ENCODE measurements around the gene PLA2G5.
"Not testable (repeated sequence)": the region's sequence is repeated elsewhere in the genome, so short reads cannot be mapped to it uniquely, and the experiment has no call there.

PLA2G5 gene, protein sequence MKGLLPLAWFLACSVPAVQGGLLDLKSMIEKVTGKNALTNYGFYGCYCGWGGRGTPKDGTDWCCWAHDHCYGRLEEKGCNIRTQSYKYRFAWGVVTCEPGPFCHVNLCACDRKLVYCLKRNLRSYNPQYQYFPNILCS

DNA sequence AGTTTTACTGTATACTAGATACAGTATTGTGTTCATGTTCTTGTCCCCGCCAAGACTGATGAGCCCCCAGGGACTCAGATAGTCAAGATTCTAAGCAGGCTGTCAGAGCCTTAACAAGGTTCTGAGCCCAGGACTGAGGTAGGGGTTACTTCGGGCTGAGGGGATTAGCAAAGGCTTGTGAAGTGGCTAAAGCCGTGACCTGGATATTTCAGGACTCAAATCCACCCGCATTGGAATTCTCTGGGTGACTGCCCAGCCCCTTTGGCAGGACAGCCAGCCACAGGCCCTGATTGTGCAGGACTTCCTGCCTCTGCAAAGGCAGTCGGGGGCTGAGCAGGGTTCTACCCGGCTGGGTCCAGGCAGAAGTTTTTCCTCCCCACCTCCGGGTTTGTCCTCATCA is at the start of gene PLA2G5:
Gene PLA2G5 (plus strand): TSS at position 321 of the 400 bp plus-strand sequence. CDS start 14,637 bp downstream, outside the sequence.
- DNase-seq (ENCODE audit: low read depth in 2 of 2, low spot score in 1 of 2) = no peak

DNA sequence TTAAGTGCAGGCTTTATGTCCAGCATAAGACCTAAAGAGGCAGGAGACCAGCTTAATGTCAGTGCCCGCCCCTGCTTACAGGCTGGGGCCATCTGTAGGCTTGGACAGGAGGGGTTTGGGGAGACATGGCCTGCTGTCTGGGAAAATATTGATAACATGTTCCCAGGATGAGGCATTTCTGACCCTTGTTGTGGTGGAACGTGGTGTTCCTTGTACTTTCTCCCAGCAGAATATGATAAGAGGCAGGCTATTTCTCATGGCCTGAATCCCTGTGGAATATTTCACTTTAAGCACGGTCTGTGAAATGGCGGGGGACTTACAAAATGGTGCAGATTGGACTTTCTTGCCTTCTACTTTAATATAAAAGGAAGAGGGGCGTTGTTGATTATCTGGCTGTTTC is 41.9 kb upstream of the PLA2G5 start:
- DNase-seq (ENCODE audit: low read depth in 2 of 2, low spot score in 1 of 2) = no peak

DNA sequence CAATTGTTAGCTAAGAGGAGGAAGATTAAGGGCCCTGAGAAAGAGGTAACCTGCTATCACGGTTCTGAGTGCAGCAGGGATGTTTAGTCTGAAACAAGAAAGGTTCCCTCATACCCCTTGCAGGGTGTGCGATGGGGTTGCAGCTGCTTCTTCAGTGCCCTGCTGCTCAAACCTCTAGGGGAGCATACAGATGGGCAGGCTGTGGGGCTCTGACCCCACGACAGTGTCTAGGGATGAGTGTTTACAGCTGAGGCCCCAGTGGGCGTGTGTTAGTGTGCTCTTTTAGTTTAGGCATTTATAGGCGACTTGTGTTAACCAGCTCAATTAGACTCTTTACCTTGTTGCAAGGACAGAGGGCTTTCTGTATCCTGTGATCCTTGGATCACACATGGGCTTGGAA is 41.3 kb upstream of the PLA2G5 start:
- DNase-seq (ENCODE audit: low read depth in 2 of 2, low spot score in 1 of 2) = no peak

DNA sequence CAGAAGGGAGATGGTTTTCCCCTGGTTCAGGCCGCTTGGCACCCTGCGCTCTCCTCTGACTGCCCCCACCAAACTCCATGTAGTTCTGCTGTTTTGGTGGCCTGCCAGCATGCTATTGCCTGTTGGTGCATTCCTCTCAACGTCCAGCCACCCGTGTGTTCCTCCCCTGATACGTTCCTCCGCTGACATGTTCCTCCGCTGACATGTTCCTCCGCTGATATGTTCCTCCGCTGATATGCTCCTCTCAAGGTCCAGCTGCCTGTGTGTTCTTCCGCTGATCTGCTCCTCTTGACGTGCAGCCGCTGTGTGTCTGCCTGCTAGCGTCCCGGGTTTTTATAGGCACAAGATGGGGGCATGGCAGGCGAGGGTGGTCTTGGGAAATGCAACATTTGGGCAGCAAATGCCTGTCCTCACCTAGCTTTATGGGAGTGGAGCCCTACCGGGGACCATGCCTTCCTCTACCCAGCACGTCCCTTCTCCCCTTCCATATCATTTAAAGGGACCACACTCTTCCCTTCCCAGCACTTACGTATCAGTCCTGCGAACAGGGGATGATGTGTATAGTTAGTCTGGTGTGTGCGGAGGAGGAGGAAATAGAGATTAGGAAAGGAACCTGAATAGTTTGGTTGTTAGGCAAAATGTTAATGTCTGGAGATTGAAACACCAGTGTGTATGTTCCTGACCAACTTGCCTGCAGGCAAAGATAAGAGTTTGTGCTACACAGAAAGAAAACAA is 40.6 kb upstream of the PLA2G5 start:
- no peak for DNase-seq (ENCODE audit: low read depth in 2 of 2, low spot score in 1 of 2)

DNA sequence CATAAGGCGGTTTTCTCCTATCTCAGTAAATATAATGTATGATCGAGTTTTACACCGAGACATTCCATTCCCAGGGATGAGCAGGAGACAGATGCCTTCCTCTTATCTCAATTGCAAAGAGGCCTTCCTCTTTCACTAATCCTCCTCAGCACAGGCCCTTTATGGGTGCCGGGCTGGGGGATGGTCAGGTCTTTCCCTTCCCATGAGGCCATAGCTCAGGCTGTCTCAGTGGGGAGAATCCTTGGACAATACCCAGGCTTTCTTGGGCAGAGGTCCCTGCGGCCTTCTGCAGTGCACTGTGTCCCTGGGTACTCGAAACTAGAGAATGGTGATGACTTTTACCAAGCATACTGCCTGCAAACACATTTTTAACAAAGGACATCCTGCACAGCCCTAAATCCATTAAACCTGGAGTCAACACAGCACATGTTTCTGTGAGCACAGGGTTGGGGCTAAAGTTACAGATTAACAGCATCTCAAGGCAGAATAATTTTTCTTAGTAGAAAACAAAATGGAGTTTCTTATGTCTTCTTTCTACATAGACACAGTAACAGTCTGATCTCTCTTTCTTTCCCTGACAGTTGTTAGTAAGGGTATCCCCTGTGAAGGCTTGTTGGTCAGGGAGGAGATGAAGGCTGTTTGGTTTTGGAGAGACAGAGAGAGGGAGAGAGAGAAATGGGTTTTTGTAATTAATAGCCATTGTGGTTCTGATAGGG is 39.4 kb upstream of the PLA2G5 start:
- DNase-seq (ENCODE audit: low read depth in 2 of 2, low spot score in 1 of 2) = not testable (repeated sequence)

DNA sequence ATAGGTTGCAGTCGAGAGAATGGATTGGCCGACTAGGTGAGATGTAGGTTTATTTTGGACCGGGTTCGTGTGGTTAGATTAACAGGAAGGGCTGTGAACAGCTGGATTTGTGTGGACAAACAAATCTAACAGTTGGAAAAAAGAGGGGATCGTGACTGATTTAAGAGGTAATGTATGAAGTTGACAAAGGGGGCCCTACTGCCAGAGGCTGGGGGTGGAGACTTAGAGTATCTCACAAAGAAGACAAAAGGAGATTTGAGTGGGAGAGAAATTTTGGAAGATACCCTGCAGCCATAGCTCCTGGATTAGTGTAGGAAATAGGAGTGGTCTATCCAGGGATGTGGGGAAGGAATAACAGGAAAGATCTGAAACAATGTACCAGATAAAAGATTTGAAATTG is 38.8 kb upstream of the PLA2G5 start:
- no peak for DNase-seq (ENCODE audit: low read depth in 2 of 2, low spot score in 1 of 2)

DNA sequence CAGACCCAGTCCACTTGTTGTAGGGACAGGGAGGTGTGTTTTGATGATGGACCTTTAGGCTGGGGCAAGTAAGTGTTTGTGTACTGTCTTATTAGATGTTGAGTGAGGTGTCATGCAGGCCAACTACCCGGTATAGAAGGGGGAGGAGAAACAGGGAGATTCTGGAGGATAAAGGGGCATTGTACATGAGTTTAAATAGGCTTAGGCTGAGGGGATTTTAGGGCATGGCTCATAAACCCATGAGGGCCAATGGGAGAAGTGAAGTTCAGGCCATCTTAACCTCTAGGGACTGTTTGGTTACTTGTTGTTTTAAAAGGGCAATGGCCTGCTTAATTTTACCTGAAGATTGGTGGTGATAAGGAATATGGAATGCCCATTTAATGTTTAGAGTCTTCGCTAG is 38.2 kb upstream of the PLA2G5 start:
- DNase-seq (ENCODE audit: low read depth in 2 of 2, low spot score in 1 of 2) = no peak

DNA sequence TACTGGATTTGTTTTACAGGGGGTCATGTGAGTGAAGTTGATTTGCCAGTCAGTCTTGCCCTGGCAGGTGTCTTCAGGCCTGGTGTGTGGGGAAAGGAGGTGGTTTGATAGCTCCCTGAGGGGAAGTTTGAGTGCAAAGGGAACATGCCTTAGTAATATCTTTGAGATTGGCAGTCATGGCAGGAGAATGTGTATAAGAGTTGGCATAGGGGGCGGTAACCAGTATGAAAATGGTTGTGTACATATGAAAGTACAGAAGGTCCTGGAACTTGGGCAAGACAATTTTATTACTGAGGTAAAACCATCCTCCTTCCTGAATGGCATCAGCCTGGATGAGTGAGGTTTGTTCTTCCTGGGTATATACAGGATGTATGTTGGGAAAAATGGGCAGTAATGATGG is 37.6 kb upstream of the PLA2G5 start:
- no peak for DNase-seq (ENCODE audit: low read depth in 2 of 2, low spot score in 1 of 2)

DNA sequence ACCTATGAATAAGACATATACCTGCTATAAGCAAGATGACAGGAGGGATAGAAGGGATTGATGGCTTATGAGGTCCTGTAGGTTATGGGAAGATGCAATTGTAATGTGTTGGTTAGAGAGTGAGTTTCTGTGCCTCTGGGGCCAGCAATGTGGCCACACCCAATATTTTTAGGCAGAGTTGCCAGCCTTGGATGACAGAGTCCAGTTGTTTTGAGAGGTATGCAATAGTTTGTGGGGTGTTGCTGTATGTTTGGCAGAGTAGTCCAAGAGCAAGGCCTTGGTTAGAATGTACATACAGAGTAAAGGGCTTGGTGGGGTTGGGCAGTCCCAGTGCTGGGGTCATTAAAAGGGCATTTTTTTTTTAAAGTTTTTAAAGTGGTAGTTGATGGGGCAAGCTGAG is 36.6 kb upstream of the PLA2G5 start:
- DNase-seq (ENCODE audit: low read depth in 2 of 2, low spot score in 1 of 2) = no peak

DNA sequence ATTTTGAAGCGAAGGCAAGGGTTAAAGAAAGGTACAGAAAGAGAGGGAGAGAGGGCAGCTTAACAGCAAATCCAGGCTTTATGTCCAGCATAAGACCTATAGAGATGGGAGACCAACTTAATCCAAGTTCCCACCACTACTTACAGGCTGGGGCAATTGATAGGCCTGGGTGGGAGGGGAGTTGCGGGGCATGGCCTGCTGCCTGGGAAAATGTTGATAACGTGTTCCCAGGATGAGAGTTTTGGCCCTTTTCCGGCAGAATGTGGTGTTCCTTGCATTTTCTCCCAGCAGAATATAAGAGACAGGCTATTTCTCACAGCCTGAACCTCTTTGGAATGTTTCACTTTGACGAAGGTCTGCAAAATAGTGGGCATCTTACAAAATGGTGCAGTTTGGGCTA is 34.9 kb upstream of the PLA2G5 start:
- DNase-seq (ENCODE audit: low read depth in 2 of 2, low spot score in 1 of 2) = no peak

DNA sequence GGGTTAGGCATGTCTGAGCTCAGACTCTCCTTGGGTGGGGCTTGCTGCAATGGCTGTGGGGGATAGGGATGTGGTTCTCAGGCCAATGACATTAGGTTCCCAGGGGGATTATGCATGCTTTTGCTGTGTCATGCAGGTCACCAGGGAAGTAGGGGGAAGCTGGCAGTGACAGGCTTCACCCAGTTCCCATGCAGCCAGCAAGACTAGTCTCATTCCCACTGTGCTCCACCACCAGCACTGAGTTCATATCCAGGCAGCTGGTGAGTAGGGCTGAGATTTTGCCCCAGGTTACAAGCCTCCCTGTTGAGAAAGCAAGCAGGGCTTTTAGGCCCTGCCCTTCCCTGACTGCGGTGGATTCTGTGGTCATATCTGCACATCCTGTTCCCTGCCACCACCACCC is 32.1 kb upstream of the PLA2G5 start:
- DNase-seq (ENCODE audit: low read depth in 2 of 2, low spot score in 1 of 2) = no peak

DNA sequence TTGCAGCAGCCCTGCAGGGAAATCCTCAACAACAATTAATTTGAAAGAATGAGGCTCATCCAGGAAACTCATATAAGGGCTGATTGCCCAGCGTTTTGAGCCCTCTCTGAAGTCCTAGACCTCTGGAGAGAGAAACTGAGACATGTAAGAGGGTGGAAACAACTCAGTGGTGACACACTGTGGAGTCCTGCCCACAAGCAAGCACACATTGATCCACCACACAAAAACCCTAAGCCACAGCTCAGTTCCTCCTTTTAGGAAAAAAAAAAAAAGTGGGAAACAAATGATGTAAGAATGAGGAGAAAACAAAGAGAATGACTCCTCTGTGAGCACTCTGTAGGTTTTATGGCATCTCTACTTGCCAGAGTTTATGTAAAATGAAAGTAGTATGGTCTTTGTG is 22.9 kb upstream of the PLA2G5 start:
- no peak for DNase-seq (ENCODE audit: low read depth in 2 of 2, low spot score in 1 of 2)

DNA sequence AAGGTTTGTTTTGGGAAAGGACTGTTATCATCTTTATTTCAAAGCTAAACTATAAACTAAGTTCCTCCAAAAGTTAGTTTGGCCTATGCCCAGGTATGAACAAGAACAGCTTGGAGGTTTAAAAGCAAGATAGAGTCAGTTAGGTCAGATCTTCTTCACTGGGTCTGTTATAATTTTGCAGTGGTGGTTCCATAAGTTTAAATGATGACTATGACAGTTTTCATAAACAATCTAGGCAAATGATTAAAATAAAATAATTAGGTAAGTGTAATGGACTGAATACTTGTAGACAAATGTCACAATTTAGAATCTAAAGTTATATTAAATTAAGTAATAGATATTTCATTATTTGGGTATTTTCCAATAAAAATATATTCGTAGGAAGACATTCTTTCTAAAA is 21.4 kb upstream of the PLA2G5 start:
- DNase-seq (ENCODE audit: low read depth in 2 of 2, low spot score in 1 of 2) = no peak

DNA sequence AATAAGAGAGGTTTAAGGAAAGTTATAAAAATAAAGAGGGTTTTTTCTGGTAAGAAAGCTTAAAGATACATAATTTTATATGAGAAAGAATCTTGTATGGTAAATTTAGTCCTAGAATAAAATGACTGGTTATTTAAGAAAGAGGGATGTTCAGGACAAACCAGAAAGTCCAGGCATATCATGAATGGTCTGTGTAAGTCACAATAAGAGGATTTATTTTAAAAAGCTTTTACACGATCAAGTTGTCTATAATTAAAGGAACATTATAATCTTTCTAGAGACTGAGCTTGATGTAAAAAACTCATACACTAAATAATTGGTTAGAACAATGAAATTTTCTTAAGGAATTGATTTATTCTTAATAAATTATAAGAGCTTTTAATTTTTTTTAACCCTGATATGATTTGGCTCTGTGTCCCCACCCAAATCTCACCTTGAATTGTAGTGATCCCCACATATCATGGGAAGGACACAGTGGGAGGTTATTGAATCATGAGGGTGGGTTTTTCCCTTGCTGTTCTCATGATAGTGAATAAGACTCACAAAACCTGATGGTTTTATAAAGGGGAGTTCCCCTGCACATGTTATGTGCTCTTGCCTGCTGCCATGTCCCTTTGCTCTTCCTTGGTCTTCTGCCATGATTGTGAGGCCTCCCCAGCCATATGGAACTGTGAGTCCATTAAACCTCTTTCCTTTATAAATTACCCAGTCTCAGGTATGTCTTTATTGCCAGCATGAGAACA is 20.8 kb upstream of the PLA2G5 start:
- DNase-seq (ENCODE audit: low read depth in 2 of 2, low spot score in 1 of 2) = not testable (repeated sequence)

DNA sequence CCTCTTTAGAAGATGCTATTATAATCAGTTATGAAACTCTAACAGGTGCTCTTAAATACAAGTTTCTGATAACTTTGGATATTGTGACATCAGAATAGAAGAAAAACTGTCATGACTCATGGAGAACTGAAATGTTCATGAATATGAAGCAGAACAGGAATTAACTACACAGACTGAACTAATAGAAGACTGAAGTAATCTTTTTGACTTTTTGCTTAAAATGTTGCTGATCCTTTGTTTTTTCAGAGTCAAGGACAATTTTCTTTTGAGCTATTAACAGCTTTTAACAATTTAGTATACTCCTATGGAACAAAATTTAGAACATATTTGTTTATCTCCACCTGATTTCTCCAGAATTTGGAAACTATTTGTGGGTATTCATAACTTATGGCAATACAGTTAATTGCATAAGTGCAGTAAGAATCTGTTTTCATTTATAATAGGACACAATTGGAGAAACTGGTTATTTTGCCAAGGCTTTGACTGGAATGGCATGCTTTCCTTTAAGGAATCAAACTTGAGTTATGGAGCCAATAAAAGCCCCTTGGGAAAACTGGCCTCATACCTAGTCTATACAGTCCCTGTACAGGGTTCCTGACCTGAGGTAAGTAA is 18.7 kb upstream of the PLA2G5 start:
- DNase-seq (ENCODE audit: low read depth in 2 of 2, low spot score in 1 of 2) = no peak

DNA sequence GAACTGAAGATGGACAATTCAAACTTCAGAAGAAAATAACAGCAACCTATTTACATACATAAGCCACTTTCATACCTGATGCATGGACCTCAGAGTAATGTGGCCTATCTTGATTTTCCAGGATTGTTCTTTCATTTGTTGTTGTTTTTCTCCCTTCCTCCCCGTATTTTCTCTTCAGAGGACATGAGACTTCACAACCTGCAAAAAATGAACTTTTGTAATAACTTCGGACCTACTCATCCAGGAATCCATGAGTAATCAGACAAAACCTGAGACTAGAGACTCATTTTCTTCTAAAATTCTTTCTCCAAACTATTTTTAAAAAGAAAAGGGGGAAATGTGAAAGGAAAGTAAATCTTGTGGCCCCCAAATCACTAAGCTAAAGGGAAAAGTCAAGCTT is 17.6 kb upstream of the PLA2G5 start:
- DNase-seq (ENCODE audit: low read depth in 2 of 2, low spot score in 1 of 2) = no peak

DNA sequence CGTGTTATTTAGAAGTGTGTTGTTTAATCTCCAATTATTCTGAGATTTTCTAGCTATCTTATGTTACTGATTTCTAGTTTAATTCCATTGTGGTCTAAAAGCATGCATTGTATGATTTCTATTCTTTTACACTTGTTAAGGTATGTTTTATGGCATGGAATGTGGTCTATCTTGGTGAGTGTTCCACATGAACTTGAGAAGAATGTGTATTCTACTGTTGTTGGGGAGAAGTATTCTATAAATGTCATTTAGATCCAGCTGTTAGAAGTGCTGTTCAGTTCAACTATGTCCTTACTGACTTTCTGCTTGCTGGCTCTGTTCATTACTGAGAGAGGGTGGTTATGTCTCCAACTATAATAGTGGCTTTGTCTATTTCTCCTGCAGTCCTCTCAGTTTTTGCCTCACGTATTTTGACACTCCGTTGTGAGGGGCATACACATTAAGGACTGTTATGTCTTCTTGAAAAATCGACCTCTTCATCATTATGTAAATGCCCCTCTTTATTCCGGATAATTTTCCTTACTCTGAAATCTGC is 12.0 kb upstream of the PLA2G5 start:
- DNase-seq (ENCODE audit: low read depth in 2 of 2, low spot score in 1 of 2) = no peak

DNA sequence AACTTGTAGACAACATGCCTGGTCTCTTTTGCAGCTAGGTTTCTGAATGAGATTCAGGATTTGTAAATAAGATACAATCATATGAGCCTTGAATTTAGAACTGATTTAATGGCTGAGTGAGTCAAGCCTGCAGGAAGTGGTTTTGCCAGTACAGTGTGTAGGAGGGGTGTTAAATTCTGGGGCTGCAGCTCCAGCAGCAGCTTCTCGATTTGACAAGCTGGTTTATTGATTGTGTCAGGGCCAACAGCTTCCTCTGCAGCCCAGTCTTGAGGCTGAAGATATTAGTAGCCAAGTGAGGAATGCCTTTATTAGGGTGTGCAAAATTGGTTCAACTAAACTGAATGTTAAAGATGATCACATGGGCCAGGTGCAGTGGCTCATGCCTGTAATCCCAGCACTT is 11.5 kb upstream of the PLA2G5 start:
- DNase-seq (ENCODE audit: low read depth in 2 of 2, low spot score in 1 of 2) = no peak

DNA sequence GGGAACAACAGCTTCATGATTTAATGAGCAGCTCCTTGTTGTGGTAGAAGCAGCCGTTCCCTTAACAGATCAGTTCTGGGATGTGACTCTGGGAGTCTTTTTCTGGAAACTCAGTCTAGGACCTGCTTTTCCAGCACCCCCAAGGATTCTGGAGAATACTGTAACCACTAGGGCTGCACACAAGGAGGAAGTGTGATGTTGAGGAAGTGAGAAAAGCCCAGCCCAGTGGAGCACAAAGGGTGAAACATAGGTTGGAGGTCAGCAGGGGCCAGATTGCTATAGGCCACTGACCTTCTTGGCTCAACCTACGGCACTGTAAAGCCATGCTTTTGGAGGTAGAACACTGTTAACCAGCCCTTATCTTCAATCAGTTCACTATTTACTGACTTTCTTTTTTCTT is 10.1 kb upstream of the PLA2G5 start:
- no peak for DNase-seq (ENCODE audit: low read depth in 2 of 2, low spot score in 1 of 2)

DNA sequence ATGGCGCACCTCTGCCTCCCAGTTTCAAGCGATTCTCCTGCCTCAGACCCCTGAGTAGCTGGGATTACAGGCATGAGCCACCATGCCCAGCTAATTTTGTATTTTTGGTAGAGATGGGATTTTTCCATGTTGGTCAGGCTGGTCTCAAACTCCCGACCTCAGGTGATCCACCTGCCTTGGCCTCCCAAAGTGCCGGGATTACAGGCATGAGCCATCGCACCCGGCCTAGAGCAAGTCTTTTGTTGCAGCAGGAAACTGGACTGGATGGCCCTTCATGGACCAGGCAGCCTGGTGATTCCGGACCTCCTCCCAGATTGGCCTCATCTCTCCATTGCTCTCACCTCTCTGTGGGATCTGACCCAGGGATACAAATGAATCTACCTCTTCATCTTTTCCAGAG is 9.2 kb upstream of the PLA2G5 start:
- not testable (repeated sequence) for DNase-seq (ENCODE audit: low read depth in 2 of 2, low spot score in 1 of 2)

DNA sequence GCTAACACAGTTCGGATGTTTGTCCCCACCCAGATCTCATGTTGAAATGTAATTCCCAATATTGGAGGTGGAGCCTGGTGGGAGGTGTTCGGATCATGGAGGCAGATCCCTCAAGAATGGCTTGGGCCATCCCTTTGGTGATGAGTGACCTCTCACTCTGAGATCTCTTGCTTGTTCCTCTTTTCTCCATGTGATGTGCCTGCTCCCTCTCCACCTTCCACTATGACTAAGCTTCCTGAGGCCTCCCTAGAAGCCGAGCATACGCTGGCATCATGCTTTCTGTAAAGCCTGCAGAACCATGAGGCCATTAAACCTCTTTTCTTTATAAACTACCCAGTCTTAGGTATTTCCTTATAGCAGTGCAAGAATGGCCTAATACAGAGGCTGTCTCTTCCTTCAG is 8.1 kb upstream of the PLA2G5 start:
- DNase-seq (ENCODE audit: low read depth in 2 of 2, low spot score in 1 of 2) = no peak

Data from stimulated activated CD8-positive, alpha-beta memory T cell treated with anti-CD3 and anti-CD28 coated beads, Interleukin-4, amount 100 ng/mL, for 1 hour (primary cell).